ENCODE measurements around the gene ZFP57. TPM values are rescaled to one million over a fixed set of nuclear protein-coding genes. Genes with fewer than 3 reads are reported as not detected.

ZFP57 gene
- total RNA-seq, 1 experiment from 2014 or later = 0.23 TPM

- intact Hi-C loops (cut with micrococcal nuclease) = loop anchor here (1.0 to 10.0 kb wide), 5 partner anchors 29 to 289 kb away; no protein-coding TSS in a partner anchor
These were observed 24.7 kb upstream of the ZFP57 start for GRCh38 chr6:29705389-29706231.

GRCh38 chr6:29702519-29703103 lies 21.7 kb upstream of the ZFP57 start:
- DNase-seq (ENCODE audit: unreplicated experiment) = peak; percentile 56
- ChIA-PET POLR2A (interaction anchor here (0.5 to 0.7 kb wide), 2 partner anchors 25 to 41 kb away, joined by 3 read pairs; no protein-coding TSS in a partner anchor), CTCF (interaction anchor here (0.6 to 3.1 kb wide), 15 partner anchors 10 to 480 kb away, joined by 3 to 22 read pairs (median 3); no protein-coding TSS in a partner anchor)
- H3K27ac Mint-ChIP-seq (ENCODE audit: low read depth, unreplicated experiment) = no peak overlapping the region
- no peaks in the 10 kb centered on the region for H3K36me3 Mint-ChIP-seq (ENCODE audit: insufficient read depth, unreplicated experiment)
- BruUV-seq (replicated peaks) = no TSS peak
- H3K27me3 Mint-ChIP-seq (ENCODE audit: insufficient read depth, unreplicated experiment) = peaks cover 15% of the 10 kb centered on the region
- intact Hi-C loops (cut with micrococcal nuclease) = loop anchor here (10.0 kb wide), 1 partner anchor 292 kb away; no protein-coding TSS in a partner anchor
- no peaks in the 10 kb centered on the region for H3K9me3 Mint-ChIP-seq (ENCODE audit: unreplicated experiment)
- no peak overlapping the region for H3K4me3 Mint-ChIP-seq (ENCODE audit: unreplicated experiment)
- H3K4me1 Mint-ChIP-seq (ENCODE audit: insufficient read depth, unreplicated experiment) = no peaks in the 10 kb centered on the region
- TF ChIP-seq, protein P1, sequence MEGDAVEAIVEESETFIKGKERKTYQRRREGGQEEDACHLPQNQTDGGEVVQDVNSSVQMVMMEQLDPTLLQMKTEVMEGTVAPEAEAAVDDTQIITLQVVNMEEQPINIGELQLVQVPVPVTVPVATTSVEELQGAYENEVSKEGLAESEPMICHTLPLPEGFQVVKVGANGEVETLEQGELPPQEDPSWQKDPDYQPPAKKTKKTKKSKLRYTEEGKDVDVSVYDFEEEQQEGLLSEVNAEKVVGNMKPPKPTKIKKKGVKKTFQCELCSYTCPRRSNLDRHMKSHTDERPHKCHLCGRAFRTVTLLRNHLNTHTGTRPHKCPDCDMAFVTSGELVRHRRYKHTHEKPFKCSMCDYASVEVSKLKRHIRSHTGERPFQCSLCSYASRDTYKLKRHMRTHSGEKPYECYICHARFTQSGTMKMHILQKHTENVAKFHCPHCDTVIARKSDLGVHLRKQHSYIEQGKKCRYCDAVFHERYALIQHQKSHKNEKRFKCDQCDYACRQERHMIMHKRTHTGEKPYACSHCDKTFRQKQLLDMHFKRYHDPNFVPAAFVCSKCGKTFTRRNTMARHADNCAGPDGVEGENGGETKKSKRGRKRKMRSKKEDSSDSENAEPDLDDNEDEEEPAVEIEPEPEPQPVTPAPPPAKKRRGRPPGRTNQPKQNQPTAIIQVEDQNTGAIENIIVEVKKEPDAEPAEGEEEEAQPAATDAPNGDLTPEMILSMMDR (IDR thresholded peaks at IDR 0.05; ENCODE audit: unreplicated experiment) = peak; percentile 54

More at GRCh38 chr6:29705389-29706231, 24.7 kb upstream of the ZFP57 start:
- peaks cover 15% of the 10 kb centered on the region for H3K27me3 Mint-ChIP-seq (ENCODE audit: insufficient read depth, unreplicated experiment)
- POLR2A ChIA-PET = interaction anchor here (0.7 kb wide), 1 partner anchor 87 kb away, joined by 3 read pairs; no protein-coding TSS in a partner anchor
- DNase-seq (ENCODE audit: unreplicated experiment) = peak; percentile 72
- peaks cover 6% of the 10 kb centered on the region for H3K4me1 Mint-ChIP-seq (ENCODE audit: insufficient read depth, unreplicated experiment)
- H3K27ac Mint-ChIP-seq (ENCODE audit: low read depth, unreplicated experiment) = no peak overlapping the region
- CTCF ChIA-PET = interaction anchor here (0.6 to 2.5 kb wide), 25 partner anchors 9 to 421 kb away, joined by 3 to 27 read pairs (median 4); partner anchors contain the start of gene MOG
- H3K4me3 Mint-ChIP-seq (ENCODE audit: unreplicated experiment) = no peak overlapping the region
- H3K36me3 Mint-ChIP-seq (ENCODE audit: insufficient read depth, unreplicated experiment) = no peaks in the 10 kb centered on the region
- TF ChIP-seq, protein P1 (IDR thresholded peaks at IDR 0.05; ENCODE audit: unreplicated experiment) = peak; percentile 56
- H3K9me3 Mint-ChIP-seq (ENCODE audit: unreplicated experiment) = no peaks in the 10 kb centered on the region
- no TSS peak for BruUV-seq (replicated peaks)

DNA sequence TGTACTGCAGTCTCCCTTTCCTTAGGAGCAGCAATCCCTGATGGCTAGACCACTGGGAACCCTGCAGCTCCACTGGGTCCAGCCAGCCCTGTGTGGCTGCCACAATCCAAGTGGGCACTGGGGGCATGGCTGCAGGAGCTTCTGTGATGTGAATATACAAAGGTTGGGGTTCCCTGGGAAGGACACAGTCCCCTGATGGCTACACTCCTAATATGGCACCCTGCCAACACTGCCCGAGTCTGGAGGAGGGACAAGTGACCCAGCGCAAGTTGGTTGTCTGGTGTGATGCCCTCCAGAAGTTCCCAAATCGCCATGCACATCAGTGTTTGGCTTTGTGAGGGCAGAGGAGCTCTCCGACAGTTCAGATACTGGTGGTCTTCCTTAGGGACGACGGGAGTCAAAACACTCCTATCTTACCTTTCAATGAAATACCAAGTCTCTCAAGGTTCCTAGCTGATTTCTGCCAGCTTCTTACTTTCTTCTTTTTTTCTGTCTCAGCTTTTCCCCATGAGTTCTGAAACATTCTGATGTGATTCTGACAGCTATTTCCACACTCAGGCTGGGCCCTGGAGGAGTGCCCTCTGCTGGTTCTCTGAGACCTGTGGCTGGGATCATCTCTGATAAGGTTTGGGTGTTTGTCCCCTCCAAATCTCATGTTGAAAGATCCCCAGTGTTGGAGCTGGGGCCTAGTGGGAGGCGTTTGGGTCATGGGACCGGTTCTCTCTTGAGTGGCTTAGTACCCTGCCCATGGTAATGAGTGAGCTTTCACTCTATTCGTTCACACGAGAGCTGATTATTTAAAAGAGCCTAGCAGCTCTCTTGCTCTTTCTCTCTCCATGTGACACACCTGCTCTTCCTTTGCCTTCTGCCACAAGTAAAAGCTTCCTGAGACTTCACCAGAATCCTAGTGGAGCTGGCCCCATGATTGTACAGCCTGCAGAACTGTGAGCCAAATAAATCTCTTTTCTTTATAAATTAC lies 15.5 kb upstream of the ZFP57 start:
- Mint-ChIP-seq H3K4me3 (ENCODE audit: unreplicated experiment) (no peak overlapping the region), H3K9me3 (ENCODE audit: unreplicated experiment) (no peaks in the 10 kb centered on the region), H3K27ac (ENCODE audit: low read depth, unreplicated experiment) (no peak overlapping the region), H3K36me3 (ENCODE audit: insufficient read depth, unreplicated experiment) (no peaks in the 10 kb centered on the region), H3K4me1 (ENCODE audit: insufficient read depth, unreplicated experiment) (no peaks in the 10 kb centered on the region), H3K27me3 (ENCODE audit: insufficient read depth, unreplicated experiment) (no peaks in the 10 kb centered on the region)
- DNase-seq (ENCODE audit: unreplicated experiment) = peak; percentile 57
- BruUV-seq (replicated peaks) = no TSS peak
- POLR2A ChIA-PET = interaction anchor here (0.9 to 2.2 kb wide), 6 partner anchors 18 to 364 kb away, joined by 3 to 20 read pairs (median 5); partner anchors contain the start of gene GABBR1
- TF ChIP-seq, protein P1 (IDR thresholded peaks at IDR 0.05; ENCODE audit: unreplicated experiment) = peak; percentile 64
- intact Hi-C loops (cut with micrococcal nuclease) = loop anchor here (1.0 kb wide), 1 partner anchor 48 kb away; no protein-coding TSS in a partner anchor
- CTCF ChIA-PET = interaction anchor here (0.5 to 5.8 kb wide), 47 partner anchors 9 to 953 kb away, joined by 3 to 369 read pairs (median 5); no protein-coding TSS in a partner anchor

Data from MCF 10A (cell line).